Endometrium (tissue), 2 donors: ENCODE measurements around the gene FOXD4L5.
"Not testable (repeated sequence)": the region's sequence is repeated elsewhere in the genome, so short reads cannot be mapped to it uniquely, and the experiment has no call there.

Experiments
- FAIRE-seq: peaks from 2 replicates; lab custom pipeline; 2012; peaks lifted over from hg19 to GRCh38; lab: Jason Lieb, UNC
- donor health status: control.
- donor health status: control.

FOXD4L5 gene

GRCh38 chr9:65285109-65285508 lies at the start of gene FOXD4L5:
Gene FOXD4L5 (minus strand): TSS chr9:65285209. CDS start chr9:65284377, 832 bp downstream.
- not testable (repeated sequence) for FAIRE-seq

- FAIRE-seq, result not testable (repeated sequence)
These were observed 1.1 kb downstream of the FOXD4L5 start for GRCh38 chr9:65283943-65284342.

GRCh38 chr9:65282976-65283375 lies 2.0 kb downstream of the FOXD4L5 start:
- not testable (repeated sequence) for FAIRE-seq
